NCI-H2227 (cell line): ENCODE measurements around the gene GARIN5A.

Experiments
- DNase-seq: peaks from one replicate; lab custom pipeline; 2025; ENCODE audit not compliant: unreplicated experiment; lab: John Stamatoyannopoulos, UW

Gene GARIN5A

GRCh38 chr19:50509366-50509765 is 32.7 kb upstream of the GARIN5A start:
- no peak for DNase-seq

DNA sequence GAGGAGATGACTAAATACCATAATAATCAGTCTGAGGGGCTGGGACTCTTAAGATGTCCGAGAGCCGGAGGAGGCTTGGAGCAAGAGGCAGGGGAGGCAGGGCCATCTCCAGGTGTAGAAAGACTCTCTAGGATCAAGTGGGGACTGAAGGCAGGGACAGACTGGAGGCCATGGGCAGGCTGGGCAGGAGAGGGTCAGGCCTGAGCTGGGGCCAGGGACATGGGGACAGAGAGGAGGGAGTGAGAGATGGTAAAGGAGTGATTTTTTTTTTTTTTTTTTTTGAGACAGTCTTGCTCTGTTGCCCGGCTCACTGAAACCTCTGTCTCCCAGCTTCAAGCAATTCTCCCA is 32.2 kb upstream of the GARIN5A start:
- DNase-seq: no peak

- no peak for DNase-seq
Measured at GRCh38 chr19:50507376-50507775, 30.7 kb upstream of the GARIN5A start.

DNA sequence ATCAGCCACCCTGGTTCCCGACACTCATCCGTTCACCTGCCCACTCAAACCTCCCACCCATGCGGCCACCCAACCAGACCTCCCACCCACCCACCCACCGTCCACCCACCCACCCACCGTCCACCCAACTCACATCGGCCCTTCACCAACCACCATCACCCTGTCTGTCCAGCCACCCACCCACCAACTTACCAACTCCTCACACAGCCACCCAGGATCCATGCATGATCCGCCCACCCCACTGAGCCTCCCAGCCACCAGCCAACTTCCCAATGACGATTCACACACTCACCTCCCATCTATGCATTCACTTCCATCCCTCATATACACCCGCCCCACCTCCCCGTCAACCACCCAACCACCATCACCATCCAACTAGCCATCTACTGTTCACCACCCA is 30.1 kb upstream of the GARIN5A start:
- DNase-seq: no peak

- DNase-seq: no peak
Measured at GRCh38 chr19:50505856-50506611, 29.4 kb upstream of the GARIN5A start.

DNA sequence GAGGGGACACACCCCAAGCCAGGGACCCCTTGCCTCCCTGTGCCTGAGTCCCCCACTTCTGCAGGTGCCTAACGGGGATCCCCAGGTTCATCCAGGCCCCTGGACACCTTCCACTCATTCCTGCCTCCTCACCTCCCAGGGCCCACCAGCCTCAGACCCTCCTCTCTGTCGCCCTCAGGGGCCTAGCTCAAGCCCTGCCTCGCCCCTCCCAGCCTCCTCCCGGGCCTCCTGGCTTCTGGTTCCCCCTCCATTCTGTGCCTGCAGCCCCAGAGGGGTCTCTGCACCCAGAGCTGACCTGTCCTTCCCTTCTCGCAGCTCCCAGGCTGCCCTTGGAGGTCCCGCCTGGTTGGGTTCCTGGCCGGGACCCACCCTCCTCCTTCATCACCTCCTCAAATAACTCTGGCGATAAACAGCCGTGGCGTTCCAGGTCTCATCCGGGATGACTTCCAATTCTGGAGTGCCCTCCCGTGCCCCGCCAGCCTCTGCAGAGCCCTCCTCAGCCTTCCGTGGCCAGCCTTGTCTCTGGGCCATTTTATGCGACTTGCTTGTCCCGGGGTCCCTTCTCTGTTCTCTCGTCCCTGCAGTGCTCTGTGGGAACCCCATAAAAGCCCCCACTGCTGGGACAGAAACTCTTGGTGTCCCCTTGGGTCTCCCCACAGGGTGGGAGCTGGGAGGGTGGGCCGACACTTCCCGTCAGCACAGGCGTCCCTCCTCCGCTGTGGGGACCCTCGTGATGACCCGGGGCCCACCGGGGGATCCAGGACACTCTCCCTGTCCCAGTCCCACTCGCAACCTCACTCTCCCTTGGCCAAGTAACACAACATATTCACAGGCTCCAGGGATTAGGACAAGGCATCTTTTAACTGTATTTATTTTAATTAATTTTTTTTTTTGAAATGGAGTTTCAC is 25.2 kb upstream of the GARIN5A start:
- DNase-seq: no peak

- no peak for DNase-seq
Measured at GRCh38 chr19:50501186-50501567, 24.5 kb upstream of the GARIN5A start.

GRCh38 chr19:50500753-50501151 is 24.1 kb upstream of the GARIN5A start:
- DNase-seq: no peak

GRCh38 chr19:50500060-50500752 is 23.6 kb upstream of the GARIN5A start:
- DNase-seq: peak; percentile 24

GRCh38 chr19:50498219-50499056 is 21.8 kb upstream of the GARIN5A start:
- DNase-seq: no peak

- no peak for DNase-seq
Measured at GRCh38 chr19:50497022-50497405, 20.4 kb upstream of the GARIN5A start.

DNA sequence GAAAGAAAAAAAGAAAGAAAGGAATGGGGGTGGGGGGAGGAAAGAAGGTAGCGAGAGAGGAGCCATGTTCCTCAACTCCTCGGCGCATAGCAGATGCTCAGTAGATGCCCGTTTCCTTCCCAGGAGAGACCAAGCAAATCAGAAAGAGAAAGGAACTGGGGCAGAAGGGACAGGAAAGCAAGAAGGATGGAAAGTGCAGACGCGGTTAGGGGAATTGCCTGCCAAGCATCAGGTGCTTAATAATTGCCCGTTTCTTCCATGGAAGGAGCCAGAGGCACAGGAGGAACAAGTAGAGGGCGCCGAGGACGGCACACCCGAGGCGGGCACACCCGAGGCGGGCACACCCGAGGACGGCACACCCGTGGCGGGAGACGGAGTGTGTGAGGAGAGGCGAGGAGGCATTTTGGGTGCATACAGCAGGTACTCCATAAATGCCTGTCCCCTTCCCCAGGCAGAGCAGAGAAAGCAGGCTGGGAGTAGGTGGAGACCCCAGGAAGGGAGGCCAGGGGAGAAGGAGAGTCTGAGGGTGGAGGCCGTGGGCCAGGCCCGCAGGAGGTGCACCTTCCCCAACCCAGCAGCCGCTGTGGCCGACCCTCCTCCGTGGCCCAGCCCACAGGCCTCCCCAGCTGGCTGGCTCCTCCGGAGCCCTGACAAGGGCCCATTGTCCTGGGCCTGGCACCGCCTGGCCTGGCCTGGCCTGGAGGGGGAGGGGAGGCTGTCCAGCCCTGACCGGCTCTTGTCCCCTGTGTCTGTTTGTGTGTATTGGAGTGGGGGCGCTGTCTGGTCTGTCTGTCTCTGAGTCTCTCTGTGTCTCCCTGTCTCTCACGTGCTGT is 19.8 kb upstream of the GARIN5A start:
- no peak for DNase-seq

GRCh38 chr19:50495020-50495531 is 18.4 kb upstream of the GARIN5A start:
- no peak for DNase-seq

GRCh38 chr19:50494186-50495019 is 17.8 kb upstream of the GARIN5A start:
- no peak for DNase-seq

- no peak for DNase-seq
Measured at GRCh38 chr19:50493171-50493570, 16.5 kb upstream of the GARIN5A start.

DNA sequence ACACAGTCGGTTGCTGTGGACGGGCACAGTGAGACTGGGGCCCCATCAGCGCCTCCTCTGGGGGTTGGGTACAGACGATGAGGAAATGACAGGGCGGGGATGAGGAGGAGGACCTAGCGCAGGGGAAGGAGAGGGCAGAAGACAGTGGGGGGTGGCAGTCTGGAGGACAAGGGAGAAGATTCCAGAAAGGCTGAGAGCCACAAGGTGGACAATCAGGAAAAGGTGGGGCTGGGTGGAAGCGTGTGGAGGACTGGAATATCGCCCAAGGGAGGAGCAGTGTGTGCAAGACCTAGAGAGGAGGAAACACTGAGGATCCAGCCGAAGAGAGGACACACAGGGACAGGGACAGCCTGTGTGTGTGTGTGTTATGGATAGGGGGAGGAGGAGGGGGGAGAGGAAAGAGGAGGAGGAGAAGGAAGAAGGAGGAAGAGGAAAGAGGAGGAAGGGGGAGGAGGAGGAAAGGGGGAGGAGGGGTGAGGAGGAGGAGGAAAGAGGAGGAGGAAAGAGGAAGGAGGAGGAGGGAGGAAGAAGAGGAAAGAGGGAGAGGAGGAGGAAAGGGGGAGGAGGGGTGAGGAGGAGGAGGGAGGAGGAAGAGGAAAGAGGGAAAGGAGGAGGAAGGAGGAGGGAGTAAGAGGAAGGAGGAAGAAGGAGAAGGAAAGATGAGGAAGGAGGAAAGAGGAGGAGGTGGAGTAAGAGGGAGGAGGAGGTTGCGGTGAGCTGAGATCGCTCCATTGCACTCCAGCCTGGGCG is 15.8 kb upstream of the GARIN5A start:
- DNase-seq: no peak

GRCh38 chr19:50490991-50491472 is 14.4 kb upstream of the GARIN5A start:
- no peak for DNase-seq

GRCh38 chr19:50490411-50490811 is 13.8 kb upstream of the GARIN5A start:
- DNase-seq: no peak
